Hepatocyte (in vitro differentiated cells): Measurements from ENCODE around the gene CAMKMT. TPM values are rescaled to one million over a fixed set of nuclear protein-coding genes. Genes with fewer than 3 reads are reported as not detected.

Experiments
- DNase-seq: peaks from one replicate; pipeline ENCODE4 v3.0.0-alpha.2; 2016; ENCODE audit warnings: low spot score
- H2AFZ ChIP-seq: fragments of 200-600 bp; sonication (generic); 2 replicates; pipeline ENCODE4 v1.6.0; 2016; ENCODE audit warnings: antibody characterized with exemption, mild to moderate bottlenecking
- H3K27ac ChIP-seq: fragments of 200-600 bp; sonication (generic); 2 replicates; pipeline ENCODE4 v1.5.1; 2016; ENCODE audit warnings: mild to moderate bottlenecking
- H3K27me3 ChIP-seq: fragments of 200-600 bp; sonication (generic); 2 replicates; pipeline ENCODE4 v1.6.1; 2016
- H3K36me3 ChIP-seq: fragments of 200-600 bp; sonication (generic); replicated peaks from 2 replicates; pipeline ENCODE4 v1.5.1; 2016; ENCODE audit warnings: low read depth; ENCODE audit not compliant: insufficient read depth
- H3K4me1 ChIP-seq: fragments of 200-600 bp; sonication (generic); 2 replicates; pipeline ENCODE4 v1.5.1; 2016; ENCODE audit warnings: mild to moderate bottlenecking, moderate library complexity; ENCODE audit not compliant: insufficient read depth
- H3K4me2 ChIP-seq: fragments of 200-600 bp; sonication (generic); 2 replicates; pipeline ENCODE4 v1.6.0; 2016
- H3K4me3 ChIP-seq: fragments of 200-600 bp; sonication (generic); 2 replicates; pipeline ENCODE4 v1.5.1; 2016; ENCODE audit warnings: mild to moderate bottlenecking
- H3K79me2 ChIP-seq: fragments of 200-600 bp; sonication (generic); 2 replicates; pipeline ENCODE4 v1.6.0; 2017; ENCODE audit warnings: mild to moderate bottlenecking
- H3K9me2 ChIP-seq: fragments of 200-600 bp; sonication (generic); replicated peaks from 2 replicates; pipeline ENCODE4 v1.6.0; 2017; ENCODE audit warnings: mild to moderate bottlenecking; ENCODE audit not compliant: insufficient read depth
- H3K9me3 ChIP-seq: fragments of 200-600 bp; sonication (generic); 2 replicates; pipeline ENCODE4 v1.5.1; 2016; ENCODE audit warnings: low read depth, mild to moderate bottlenecking
- H4K20me1 ChIP-seq: fragments of 200-600 bp; sonication (generic); 2 replicates; pipeline ENCODE4 v1.6.0; 2016; ENCODE audit warnings: mild to moderate bottlenecking; ENCODE audit not compliant: insufficient read depth, poor library complexity, severe bottlenecking
- CTCF ChIP-seq: fragments of 200-600 bp; sonication (generic); IDR thresholded peaks from 2 replicates; pipeline ENCODE4 v1.5.1; 2016; ENCODE audit warnings: antibody characterized with exemption, mild to moderate bottlenecking; ENCODE audit not compliant: poor library complexity
- EZH2 ChIP-seq: fragments of 200-600 bp; sonication (generic); IDR thresholded peaks from 2 replicates; pipeline ENCODE4 v1.6.1; 2016; ENCODE audit warnings: antibody characterized with exemption, mild to moderate bottlenecking, borderline replicate concordance
- EZH2phosphoT487 ChIP-seq: fragments of 200-600 bp; sonication (generic); IDR thresholded peaks from one replicate; pipeline ENCODE4 v1.6.1; 2018; ENCODE audit warnings: antibody characterized with exemption, mild to moderate bottlenecking, low read depth, moderate library complexity; ENCODE audit not compliant: unreplicated experiment, severe bottlenecking
- WGBS: methylation state at CpG from one replicate; pipeline ENCODE4 v1.1.6; 2016; ENCODE audit warnings: low lambda C conversion rate; ENCODE audit errors: missing lambda C conversion rate; 5-methylcytosine and 5-hydroxymethylcytosine counted together
- polyA plus RNA-seq: library from polyadenylated mRNA; unstranded; fragments of >200 nt; fragmentation: Nextera tagmentation; extraction: Ambion mirVana; gene quantifications from 2 replicates; pipeline ENCODE4 v1.2.1, GENCODE V29; 2016
- total RNA-seq: library from RNA; depleted of rRNA; stranded (reverse); fragments of >200 nt; gene quantifications from 2 replicates; pipeline ENCODE4 v1.2.3, GENCODE V29; 2014

The CAMKMT gene
- total and polyA plus RNA-seq, 2 experiments from 2014 or later, result 10.3 to 12.7 TPM

DNA sequence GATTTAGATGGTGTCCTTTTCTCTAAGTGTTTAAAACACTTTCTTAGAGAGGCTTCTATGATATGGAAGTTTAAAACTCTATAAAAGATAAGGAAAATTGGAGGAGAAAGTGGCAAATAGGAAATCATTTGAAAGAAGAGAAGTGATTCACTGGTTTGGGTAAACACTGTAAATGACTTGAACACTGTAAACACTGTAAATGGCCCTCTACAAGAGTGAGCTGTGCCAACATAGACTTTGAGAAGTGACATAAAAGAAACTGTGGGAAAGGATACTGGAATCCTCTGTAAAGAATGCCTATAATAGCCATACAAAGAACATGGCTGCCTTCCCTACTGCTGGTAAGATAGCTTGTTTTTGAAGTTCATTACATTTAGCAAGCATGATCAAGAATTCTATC lies 368.8 kb downstream of the CAMKMT start:
- H3K36me3 ChIP-seq, result no peaks in the 10 kb centered on the region
- no peaks in the 10 kb centered on the region for H3K9me3 ChIP-seq
- H3K27ac ChIP-seq, result no peak overlapping the region
- no peak overlapping the region for H2AFZ ChIP-seq
- peaks cover under 1% of the 10 kb centered on the region for H3K27me3 ChIP-seq
- H3K79me2 ChIP-seq, result no peaks in the 10 kb centered on the region
- peak; percentile 8 for DNase-seq
- no peak overlapping the region for H3K4me2 ChIP-seq
- no peak overlapping the region for H3K4me3 ChIP-seq
- TF ChIP-seq EZH2 (no peak), EZH2phosphoT487 (peak; percentile 83)
- no peaks in the 10 kb centered on the region for H4K20me1 ChIP-seq
- H3K4me1 ChIP-seq, result peaks cover 4% of the 10 kb centered on the region
- no peaks in the 10 kb centered on the region for H3K9me2 ChIP-seq

DNA sequence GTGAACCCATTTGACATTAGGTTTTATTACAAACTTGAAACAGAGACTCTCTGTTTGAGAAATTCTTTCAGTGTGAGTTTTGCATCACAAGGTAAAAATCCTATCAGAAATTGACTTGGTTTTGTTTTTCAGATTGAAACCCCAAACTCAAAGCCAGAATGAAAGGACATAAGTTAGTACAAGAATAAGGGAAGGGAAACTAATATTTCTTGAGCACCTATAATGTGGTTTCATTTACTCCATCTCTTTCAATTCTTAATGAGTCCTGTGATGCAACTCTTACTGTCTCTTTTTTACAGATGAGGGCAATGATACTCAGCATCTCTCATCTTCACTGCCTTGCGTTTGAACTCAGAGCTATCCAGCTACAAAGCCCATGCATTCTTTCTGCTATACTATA lies 369.8 kb downstream of the CAMKMT start:
- Histone ChIP-seq H3K4me3 (no peak overlapping the region), H3K79me2 (no peaks in the 10 kb centered on the region), H3K4me1 (peaks cover 4% of the 10 kb centered on the region), H3K4me2 (no peak overlapping the region), H3K27ac (no peak overlapping the region), H3K27me3 (no peaks in the 10 kb centered on the region), H3K36me3 (no peaks in the 10 kb centered on the region), H3K9me3 (peaks cover 6% of the 10 kb centered on the region), H3K9me2 (no peaks in the 10 kb centered on the region), H2AFZ (no peak overlapping the region), H4K20me1 (no peaks in the 10 kb centered on the region)
- no peak for DNase-seq
- no peak for TF ChIP-seq EZH2
- no peak for TF ChIP-seq EZH2phosphoT487
- no peak for TF ChIP-seq CTCF
- 89% methylated on average over 1 of the region's 1 CpG for WGBS

DNA sequence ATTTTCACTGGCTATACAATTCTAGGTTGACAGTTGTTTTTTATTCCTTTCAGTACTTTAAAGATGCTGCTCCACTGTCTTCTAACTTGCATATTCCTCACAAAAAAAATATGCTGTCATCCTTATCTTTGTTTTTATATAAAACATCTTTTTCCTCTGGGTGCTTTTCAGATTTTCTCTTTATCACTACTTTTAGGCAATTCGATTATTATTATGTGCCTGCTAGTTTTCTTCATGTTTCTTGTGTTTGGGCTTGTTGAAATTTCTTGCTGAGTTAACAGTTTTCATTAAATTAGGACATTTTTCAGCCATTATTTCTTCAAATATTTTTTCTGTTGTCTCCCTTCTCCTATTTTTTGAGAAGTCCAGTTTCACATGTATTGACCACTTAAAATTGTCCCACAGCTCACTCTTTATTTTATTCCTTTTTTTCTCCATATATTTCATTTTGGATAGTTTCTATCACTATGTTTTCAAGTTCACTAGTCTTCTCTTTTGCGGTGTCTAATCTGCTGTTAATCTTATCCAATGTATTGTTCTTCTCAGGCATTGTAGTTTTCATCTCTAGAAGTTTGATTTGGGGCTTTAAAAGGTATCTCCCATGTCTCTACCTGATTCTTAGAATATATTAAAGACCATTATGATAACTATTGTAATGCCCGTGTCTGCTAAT lies 374.7 kb downstream of the CAMKMT start:
- H3K27me3 ChIP-seq, result no peaks in the 10 kb centered on the region
- WGBS, result 86% methylated on average over 3 of the region's 3 CpGs
- DNase-seq, result no peak
- H3K36me3 ChIP-seq, result no peaks in the 10 kb centered on the region
- TF ChIP-seq EZH2phosphoT487, result no peak
- TF ChIP-seq EZH2, result no peak
- TF ChIP-seq CTCF, result no peak
- no peaks in the 10 kb centered on the region for H3K79me2 ChIP-seq
- H3K9me2 ChIP-seq, result no peaks in the 10 kb centered on the region
- no peak overlapping the region for H3K27ac ChIP-seq
- no peak overlapping the region for H3K4me3 ChIP-seq
- H3K4me2 ChIP-seq, result no peak overlapping the region
- H3K4me1 ChIP-seq, result no peaks in the 10 kb centered on the region
- H3K9me3 ChIP-seq, result peaks cover 10% of the 10 kb centered on the region
- no peak overlapping the region for H2AFZ ChIP-seq
- no peaks in the 10 kb centered on the region for H4K20me1 ChIP-seq

- no peaks in the 10 kb centered on the region for H3K79me2 ChIP-seq
- H3K4me1 ChIP-seq, result no peaks in the 10 kb centered on the region
- peaks cover 10% of the 10 kb centered on the region for H3K9me3 ChIP-seq
- H4K20me1 ChIP-seq, result no peaks in the 10 kb centered on the region
- no peak overlapping the region for H2AFZ ChIP-seq
- no peak overlapping the region for H3K4me2 ChIP-seq
- H3K9me2 ChIP-seq, result no peaks in the 10 kb centered on the region
- no peaks in the 10 kb centered on the region for H3K27me3 ChIP-seq
- no peak overlapping the region for H3K27ac ChIP-seq
- no peak for DNase-seq
- H3K36me3 ChIP-seq, result no peaks in the 10 kb centered on the region
- TF ChIP-seq EZH2phosphoT487, result no peak
- no peak for TF ChIP-seq EZH2
- no peak for TF ChIP-seq CTCF
- H3K4me3 ChIP-seq, result no peak overlapping the region
- 77% methylated on average over 1 of the region's 1 CpG for WGBS
Measured at GRCh38 chr2:44740678-44741077, 378.9 kb downstream of the CAMKMT start.
